ENCODE results near the gene UBE2E3.

DNA sequence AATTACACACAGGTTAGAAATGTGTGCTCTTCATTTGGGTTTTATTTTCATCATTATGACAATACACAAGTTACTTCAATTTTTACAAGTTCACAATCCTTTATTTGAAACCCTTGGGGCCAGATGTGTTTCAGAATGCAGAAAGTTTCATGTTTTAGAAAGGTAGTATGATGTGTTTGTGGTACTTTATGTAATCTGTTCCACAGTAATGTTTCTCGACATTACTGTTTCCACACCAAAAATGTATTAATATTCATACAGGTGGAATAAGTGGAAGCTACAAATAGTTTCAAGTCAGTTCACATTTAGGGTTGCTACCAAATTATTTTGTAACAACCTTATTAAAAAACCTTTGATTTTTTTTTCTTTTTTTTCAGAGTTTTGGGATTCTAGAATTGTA lies 10.4 kb downstream of the UBE2E3 start:
- TF ChIP-seq, protein P1, sequence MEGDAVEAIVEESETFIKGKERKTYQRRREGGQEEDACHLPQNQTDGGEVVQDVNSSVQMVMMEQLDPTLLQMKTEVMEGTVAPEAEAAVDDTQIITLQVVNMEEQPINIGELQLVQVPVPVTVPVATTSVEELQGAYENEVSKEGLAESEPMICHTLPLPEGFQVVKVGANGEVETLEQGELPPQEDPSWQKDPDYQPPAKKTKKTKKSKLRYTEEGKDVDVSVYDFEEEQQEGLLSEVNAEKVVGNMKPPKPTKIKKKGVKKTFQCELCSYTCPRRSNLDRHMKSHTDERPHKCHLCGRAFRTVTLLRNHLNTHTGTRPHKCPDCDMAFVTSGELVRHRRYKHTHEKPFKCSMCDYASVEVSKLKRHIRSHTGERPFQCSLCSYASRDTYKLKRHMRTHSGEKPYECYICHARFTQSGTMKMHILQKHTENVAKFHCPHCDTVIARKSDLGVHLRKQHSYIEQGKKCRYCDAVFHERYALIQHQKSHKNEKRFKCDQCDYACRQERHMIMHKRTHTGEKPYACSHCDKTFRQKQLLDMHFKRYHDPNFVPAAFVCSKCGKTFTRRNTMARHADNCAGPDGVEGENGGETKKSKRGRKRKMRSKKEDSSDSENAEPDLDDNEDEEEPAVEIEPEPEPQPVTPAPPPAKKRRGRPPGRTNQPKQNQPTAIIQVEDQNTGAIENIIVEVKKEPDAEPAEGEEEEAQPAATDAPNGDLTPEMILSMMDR (IDR thresholded peaks at IDR 0.05), result no peak
- no peak for TF ChIP-seq POLR2A (IDR thresholded peaks at IDR 0.05)

All from esophagus squamous epithelium (tissue), 4 donors.